Fibroblast of pulmonary artery (primary cell): Measurements from ENCODE around the gene AVEN.

Experiments used
- DNase-seq: peaks from one replicate; pipeline ENCODE4 v3.0.0-alpha.2; 2010; ENCODE audit warnings: low read depth
- H3K4me3 ChIP-seq: replicated peaks from 2 replicates; pipeline ENCODE4 v1.5.1; 2011; ENCODE audit warnings: low read depth, mild to moderate bottlenecking, control low read depth, low read length, moderate library complexity
- CTCF ChIP-seq: IDR thresholded peaks from 2 replicates; pipeline ENCODE4 v1.5.1; 2011; ENCODE audit warnings: mild to moderate bottlenecking, control low read depth, low read length, inconsistent platforms; ENCODE audit errors: missing control alignments

AVEN gene

GRCh38 chr15:33839540-33839939 is 199.5 kb downstream of the AVEN start:
- H3K4me3 ChIP-seq, result no peak overlapping the region
- no peak for DNase-seq
- no peak for TF ChIP-seq CTCF

GRCh38 chr15:33837294-33837693 is 201.7 kb downstream of the AVEN start:
- TF ChIP-seq CTCF, result no peak
- no peak for DNase-seq
- no peak overlapping the region for H3K4me3 ChIP-seq

- no peak for DNase-seq
- H3K4me3 ChIP-seq, result no peak overlapping the region
- TF ChIP-seq CTCF, result no peak
Observed at GRCh38 chr15:33834892-33835743, 203.9 kb downstream of the AVEN start.

GRCh38 chr15:33831646-33832045 is 207.4 kb downstream of the AVEN start:
- no peak for TF ChIP-seq CTCF
- no peak for DNase-seq
- no peak overlapping the region for H3K4me3 ChIP-seq

- H3K4me3 ChIP-seq, result no peak overlapping the region
- DNase-seq, result no peak
- TF ChIP-seq CTCF, result no peak
Observed at GRCh38 chr15:33830351-33830750, 208.7 kb downstream of the AVEN start.

- TF ChIP-seq CTCF, result no peak
- no peak overlapping the region for H3K4me3 ChIP-seq
- DNase-seq, result no peak
Observed at GRCh38 chr15:33826201-33826600, 212.8 kb downstream of the AVEN start.

- no peak for DNase-seq
- TF ChIP-seq CTCF, result no peak
- no peak overlapping the region for H3K4me3 ChIP-seq
Observed at GRCh38 chr15:33825453-33825852, 213.6 kb downstream of the AVEN start.
